K562 treated with DMSO at 1 percent for 24 hours (cell line): Measurements from ENCODE around the gene COL6A2. TPM values are rescaled to one million over a fixed set of nuclear protein-coding genes. Genes with fewer than 3 reads are reported as not detected.

Experiments
- total RNA-seq: library from RNA; unstranded; fragments of 300-600 nt; gene quantifications from 2 replicates; pipeline ENCODE4 v1.2.3, GENCODE V29; 2022; ENCODE audit warnings: low read depth; ENCODE audit not compliant: insufficient read depth

COL6A2 gene
- total RNA-seq: 12.4 and 15.2 TPM in 2 replicates

DNA sequence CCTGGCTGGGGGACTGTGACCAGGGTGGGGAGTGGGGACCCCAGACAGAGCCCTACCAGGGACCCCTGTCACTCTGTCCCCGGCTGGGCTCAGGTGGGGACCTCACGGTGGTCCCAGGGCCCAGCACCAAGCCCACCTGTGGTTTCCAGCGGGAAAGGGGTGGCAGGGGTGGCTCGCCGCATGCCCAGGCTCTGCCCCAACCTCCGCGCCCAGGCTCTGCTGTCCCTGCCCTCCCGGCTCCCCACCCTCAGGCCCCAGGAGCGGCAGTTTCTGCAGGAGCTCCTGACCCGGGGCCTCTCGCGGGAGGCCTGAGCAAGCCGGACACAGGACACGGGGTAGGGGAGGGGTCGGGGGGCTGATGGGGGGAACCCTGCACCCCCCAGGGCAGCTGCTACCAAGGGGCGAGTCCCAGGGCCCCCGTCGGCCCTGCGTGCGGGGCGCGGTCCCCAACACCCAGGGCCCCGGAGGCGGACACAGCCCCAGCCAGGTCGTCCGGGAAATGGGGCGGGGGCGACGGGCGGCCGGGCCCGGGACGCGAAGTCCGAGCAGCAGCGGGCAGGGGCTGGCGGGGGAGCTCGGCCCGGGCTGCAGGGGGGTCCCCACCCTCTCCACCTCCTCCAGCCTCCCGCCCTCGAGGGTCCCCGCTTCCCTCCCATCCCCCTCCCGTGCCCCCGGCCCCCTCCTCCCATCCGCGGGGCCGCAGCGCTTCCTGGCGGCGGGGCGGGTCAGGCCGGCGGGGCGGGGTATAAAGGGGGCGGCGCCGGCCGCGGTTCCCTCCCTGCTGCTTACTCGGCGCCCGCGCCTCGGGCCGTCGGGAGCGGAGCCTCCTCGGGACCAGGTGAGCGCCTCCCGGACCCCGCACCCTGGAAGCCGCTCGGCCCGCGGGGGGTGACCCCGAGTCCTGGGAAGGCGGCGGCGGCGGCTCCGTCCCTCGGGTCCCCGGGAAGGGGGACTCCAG is at the start of gene COL6A2:
COL6A2 (plus strand) TSS at position 777 of the 958 bp plus-strand sequence.

DNA sequence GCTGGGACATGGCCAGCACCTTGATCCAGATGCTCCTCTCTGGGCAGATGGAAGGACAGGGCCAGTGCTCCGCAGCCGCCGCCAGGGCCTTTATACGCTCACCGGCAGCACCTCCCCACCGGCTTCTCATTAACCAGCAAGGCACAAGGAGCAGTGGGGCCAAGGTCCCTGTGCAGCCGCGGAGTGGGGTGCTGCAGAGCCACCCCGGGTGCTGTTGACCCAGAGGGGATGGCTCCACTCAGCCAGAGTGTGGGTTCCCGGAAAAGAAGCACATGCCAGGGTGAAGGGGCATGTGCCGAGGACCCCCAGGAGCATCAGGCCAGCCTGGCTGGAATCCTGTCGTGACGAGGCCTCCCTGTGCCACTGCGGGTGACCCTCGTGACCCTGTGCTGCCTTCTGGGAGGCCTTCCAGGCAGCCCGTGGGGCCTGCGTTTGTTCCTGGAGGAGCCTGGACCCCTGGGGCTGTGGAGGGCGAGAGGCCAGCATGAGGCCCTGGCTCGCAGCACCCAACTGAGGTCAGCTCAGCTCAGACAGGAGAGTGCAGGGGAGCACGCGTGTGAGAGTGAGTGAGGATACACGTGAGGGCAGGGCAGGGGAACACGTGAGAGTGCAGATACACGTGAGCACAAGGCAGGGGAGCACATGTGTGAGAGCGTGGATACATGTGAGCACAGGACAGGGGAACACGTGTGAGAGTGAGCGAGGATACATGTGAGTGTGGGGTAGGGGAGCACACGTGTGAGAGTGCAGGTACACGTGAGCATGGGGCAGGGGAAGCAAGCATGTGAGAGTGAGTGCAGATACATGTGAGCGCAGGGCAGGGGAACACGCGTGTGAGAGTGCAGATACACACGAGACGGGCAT is 57.8 kb downstream of the COL6A2 start, which contains the start of gene FTCD:
FTCD (minus strand) TSS at position 66 of the 864 bp plus-strand sequence; CDS start at position 10, 56 bp downstream.

Other genes with a start within 250 kb of the COL6A2 start
- 3.2 and 5.8 TPM in 2 replicates for gene COL6A1, start 116.3 kb upstream of the COL6A2 start, total RNA-seq
- 1.0 and 1.4 TPM in 2 replicates for gene FTCD, start 57.5 kb downstream of the COL6A2 start, total RNA-seq
- 95.6 and 98.6 TPM in 2 replicates for gene SPATC1L, start 86.3 kb downstream of the COL6A2 start, total RNA-seq
- gene LSS, start 130.7 kb downstream of the COL6A2 start, total RNA-seq: 58.5 and 60.8 TPM in 2 replicates
- 116 and 133 TPM in 2 replicates for gene MCM3AP, start 187.5 kb downstream of the COL6A2 start, total RNA-seq
- 35.7 and 36.4 TPM in 2 replicates for gene YBEY, start 188.2 kb downstream of the COL6A2 start, total RNA-seq
- gene C21orf58, start 225.8 kb downstream of the COL6A2 start, total RNA-seq: 23.7 and 33.2 TPM in 2 replicates
- 36.5 and 39.4 TPM in 2 replicates for gene PCNT, start 226.0 kb downstream of the COL6A2 start, total RNA-seq